Measurements from ENCODE around the gene HIF1A.
A peak's percentile ranks its signal among the peaks of the same experiment; 100 is the strongest.
"Not testable (repeated sequence)": the region's sequence is repeated elsewhere in the genome, so short reads cannot be mapped to it uniquely, and the experiment has no call there.

The HIF1A gene

GRCh38 chr14:61710853-61711817, 15.8 kb downstream of the HIF1A start:
- no peak for DNase-seq

GRCh38 chr14:61712137-61712536, 16.8 kb downstream of the HIF1A start:
- no peak for DNase-seq

- DNase-seq = no peak
These were observed 18.6 kb downstream of the HIF1A start for GRCh38 chr14:61713724-61714437.

GRCh38 chr14:61716956-61717355, 21.6 kb downstream of the HIF1A start:
- DNase-seq = no peak

GRCh38 chr14:61718039-61718438, 22.7 kb downstream of the HIF1A start:
- no peak for DNase-seq

- no peak for DNase-seq
These were observed 24.3 kb downstream of the HIF1A start for GRCh38 chr14:61719344-61720293.

- no peak for DNase-seq
These were observed 25.0 kb downstream of the HIF1A start for GRCh38 chr14:61720294-61720661.

GRCh38 chr14:61720741-61721140, 25.4 kb downstream of the HIF1A start:
- no peak for DNase-seq

- DNase-seq = no peak
These were observed 28.8 kb downstream of the HIF1A start for GRCh38 chr14:61724133-61724532.

GRCh38 chr14:61726778-61727658, 31.7 kb downstream of the HIF1A start:
- DNase-seq = no peak

- DNase-seq = peak in 1 of 2 donors; percentile 28
These were observed 35.6 kb downstream of the HIF1A start for GRCh38 chr14:61730756-61731373.

- DNase-seq = no peak
These were observed 38.7 kb downstream of the HIF1A start for GRCh38 chr14:61733972-61734371.

- DNase-seq = no peak
These were observed 41.4 kb downstream of the HIF1A start for GRCh38 chr14:61736751-61737150.

GRCh38 chr14:61737915-61738314, 42.6 kb downstream of the HIF1A start:
- DNase-seq = no peak

- DNase-seq = no peak
These were observed 43.8 kb downstream of the HIF1A start for GRCh38 chr14:61739133-61739532.

- no peak for DNase-seq
These were observed 47.1 kb downstream of the HIF1A start for GRCh38 chr14:61742371-61742770.

GRCh38 chr14:61744238-61744637, 48.9 kb downstream of the HIF1A start:
- no peak for DNase-seq

- DNase-seq = not testable (repeated sequence)
These were observed 51.0 kb downstream of the HIF1A start for GRCh38 chr14:61746346-61746745.

- no peak for DNase-seq
These were observed 51.6 kb downstream of the HIF1A start for GRCh38 chr14:61746881-61747280.

- DNase-seq = no peak
These were observed 52.0 kb downstream of the HIF1A start for GRCh38 chr14:61747342-61747741.

GRCh38 chr14:61749264-61749663, 54.0 kb downstream of the HIF1A start:
- DNase-seq = no peak

Data from activated CD4-positive, alpha-beta T cell treated with anti-CD3 and anti-CD28 coated beads for 4 hours (primary cell).